Measurements from ENCODE around the gene CAPZA1.
"Not testable (repeated sequence)": the region's sequence is repeated elsewhere in the genome, so short reads cannot be mapped to it uniquely, and the experiment has no call there.

The CAPZA1 gene

GRCh38 chr1:112618114-112618720, 1.4 kb upstream of the CAPZA1 start:
- TF ChIP-seq ZFX (IDR thresholded peaks at IDR 0.05) (no peak), CTCF (conservative IDR thresholded peaks at IDR 0.05) (no peak)
- H3K27ac ChIP-seq: peak overlapping the region; percentile 98

GRCh38 chr1:112618721-112619517, 713 bp upstream of the CAPZA1 start, which contains the start of gene ST7L:
Gene ST7L, minus strand, starts transcription at chr1:112619141. Its CDS starts 28 bp downstream, at chr1:112619113.
- H3K27ac ChIP-seq: peak within 1 kb of the TSS; percentile 98
- TF ChIP-seq CTCF (conservative IDR thresholded peaks at IDR 0.05) (no peak), ZFX (IDR thresholded peaks at IDR 0.05) (no peak)

DNA sequence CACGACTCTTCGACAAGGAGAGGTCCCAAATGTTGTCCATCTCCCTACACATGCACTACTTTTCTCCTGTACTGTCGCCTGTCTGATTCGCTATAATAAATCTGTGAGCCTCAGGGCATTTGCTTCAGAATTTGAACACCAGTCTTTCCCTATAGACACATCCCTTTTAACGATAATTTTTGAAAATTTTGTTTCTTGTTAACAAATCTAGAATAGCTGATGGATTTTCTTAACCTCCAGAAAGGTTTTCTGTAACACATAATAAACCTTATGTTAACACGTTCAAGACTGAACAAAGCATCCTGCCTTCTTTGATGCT, 704 bp downstream of the CAPZA1 start:
- peak overlapping the region; percentile 98 for H3K27ac ChIP-seq

DNA sequence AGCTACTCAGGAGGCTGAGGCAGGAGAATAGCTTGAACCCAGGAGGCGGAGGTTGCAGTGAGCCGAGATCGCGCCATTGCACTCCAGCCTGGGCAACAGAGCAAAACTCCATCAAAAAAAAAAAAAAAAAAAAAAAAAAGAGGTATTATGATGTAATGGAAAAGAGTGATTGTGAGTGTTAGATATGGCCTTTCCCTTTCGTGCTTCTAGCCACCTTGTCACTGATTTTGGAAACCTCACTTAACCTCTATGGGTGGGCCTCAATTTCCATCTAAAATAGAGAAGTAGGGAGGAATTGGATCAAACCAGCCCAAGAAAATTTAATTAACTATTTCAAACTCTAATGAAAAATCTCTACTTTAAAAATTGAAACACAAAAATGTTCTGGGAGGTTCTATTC, 4.9 kb downstream of the CAPZA1 start:
- H3K27ac ChIP-seq: not testable (repeated sequence)

More for the DNA sequence above, 704 bp downstream of the CAPZA1 start:
- no peak for TF ChIP-seq CTCF (conservative IDR thresholded peaks at IDR 0.05)
- TF ChIP-seq ZFX (IDR thresholded peaks at IDR 0.05): no peak

DNA sequence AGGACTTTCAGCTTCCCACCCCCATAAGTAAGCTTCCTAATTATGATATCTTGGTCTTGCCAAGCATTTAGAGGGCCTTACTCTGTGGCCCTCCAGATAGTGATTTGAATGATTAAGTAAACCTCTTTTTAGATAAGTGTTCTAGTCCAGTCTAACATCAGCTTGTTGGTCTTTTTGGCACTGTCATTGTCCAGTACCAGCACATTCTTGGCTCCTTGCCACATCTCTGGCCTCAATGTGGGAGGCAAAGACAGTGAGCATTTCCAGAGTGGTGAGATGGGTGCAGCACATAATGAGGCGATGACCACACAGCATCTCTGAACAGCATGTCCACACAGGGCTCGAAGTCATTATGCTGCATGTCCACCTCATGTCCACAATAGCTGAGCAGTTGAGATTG, 6.1 kb downstream of the CAPZA1 start:
- H3K27ac ChIP-seq: no peak overlapping the region
- TF ChIP-seq CTCF (conservative IDR thresholded peaks at IDR 0.05): no peak

- H3K27ac ChIP-seq: no peak overlapping the region
- no peak for TF ChIP-seq CTCF (conservative IDR thresholded peaks at IDR 0.05)
- TF ChIP-seq ZFX (IDR thresholded peaks at IDR 0.05): no peak
These were observed 6.6 kb downstream of the CAPZA1 start for GRCh38 chr1:112626193-112626592.

DNA sequence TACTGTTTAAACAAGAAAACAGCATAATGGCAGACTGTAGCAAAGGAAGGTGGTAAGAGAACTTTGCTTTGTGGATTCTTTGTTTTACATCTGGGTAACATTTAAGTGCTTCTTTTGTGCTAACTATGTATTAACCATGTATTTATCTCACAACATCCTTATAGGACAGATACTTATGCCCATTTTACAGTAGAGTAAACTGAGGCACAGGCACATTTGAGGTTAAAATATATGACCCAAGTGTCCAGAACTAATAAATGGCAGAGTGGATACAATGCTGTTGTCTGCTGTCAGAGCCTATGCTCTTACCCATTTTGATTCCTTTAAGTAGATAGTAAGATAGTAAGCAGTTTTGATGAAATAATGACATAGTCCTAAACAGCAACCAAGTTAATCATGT, 7.3 kb downstream of the CAPZA1 start:
- TF ChIP-seq ZFX (IDR thresholded peaks at IDR 0.05) (no peak), CTCF (conservative IDR thresholded peaks at IDR 0.05) (no peak)
- no peak overlapping the region for H3K27ac ChIP-seq

GRCh38 chr1:112628516-112628915, 8.9 kb downstream of the CAPZA1 start:
- H3K27ac ChIP-seq: no peak overlapping the region
- no peak for TF ChIP-seq CTCF (conservative IDR thresholded peaks at IDR 0.05)
- TF ChIP-seq ZFX (IDR thresholded peaks at IDR 0.05): no peak
